HepG2 (cell line): Measurements from ENCODE around the gene SNED1. TPM values are rescaled to one million over a fixed set of nuclear protein-coding genes. Genes with fewer than 3 reads are reported as not detected.
A peak's percentile ranks its signal among the peaks of the same experiment; 100 is the strongest.

ENCODE experiments used
- E2F5 ChIP-seq: sonication (generic); formaldehyde crosslinking; conservative IDR thresholded peaks from 2 replicates; pipeline ENCODE4 v1.4.0; 2020; ENCODE audit warnings: missing genetic modification reagents
- GATAD2A ChIP-seq: IDR thresholded peaks from 2 replicates; pipeline ENCODE4 v1.6.1; 2016
- IKZF4 ChIP-seq: sonication (generic); formaldehyde crosslinking; IDR thresholded peaks from 2 replicates; pipeline ENCODE4 v1.5.1; 2020; ENCODE audit warnings: borderline replicate concordance, mild to moderate bottlenecking, low read depth, missing genetic modification reagents; ENCODE audit errors: not compliant biosample characterization
- KLF11 ChIP-seq: IDR thresholded peaks from 2 replicates; pipeline ENCODE4 v1.6.1; 2016; ENCODE audit warnings: missing compliant biosample characterization
- MAFK ChIP-seq, 2 experiments: IDR thresholded peaks in 1 of 2; conservative IDR thresholded peaks in 1 of 2; 2 replicates each; pipeline ENCODE4 v1.6.1; 2011; ENCODE audit warnings: improper control_type of control experiment in 2 of 2, low read length in 2 of 2
- NFKB2 ChIP-seq: sonication (generic); formaldehyde crosslinking; IDR thresholded peaks from 2 replicates; pipeline ENCODE4 v1.4.0; 2020; ENCODE audit warnings: missing genetic modification reagents, borderline replicate concordance
- SIX1 ChIP-seq: sonication (generic); formaldehyde crosslinking; IDR thresholded peaks from 2 replicates; pipeline ENCODE4 v1.4.0; 2020; ENCODE audit warnings: missing genetic modification reagents, borderline replicate concordance
- SNRNP70 ChIP-seq: fragments of 200-400 bp; formaldehyde crosslinking; IDR thresholded peaks from 2 replicates; pipeline ENCODE4 v1.6.1; 2017; ENCODE audit warnings: mild to moderate bottlenecking, low read depth, low read length, moderate library complexity
- TOPORS ChIP-seq: sonication (generic); formaldehyde crosslinking; IDR thresholded peaks from 2 replicates; pipeline ENCODE4 v1.8.0; 2023; ENCODE audit warnings: mild to moderate bottlenecking, missing genetic modification reagents
- TP53 ChIP-seq: sonication (generic); formaldehyde crosslinking; conservative IDR thresholded peaks from 2 replicates; pipeline ENCODE4 v1.4.0; 2020; ENCODE audit warnings: missing genetic modification reagents
- ZFP36L1 ChIP-seq: sonication (generic); formaldehyde crosslinking; IDR thresholded peaks from 2 replicates; pipeline ENCODE4 v1.8.0; 2022; ENCODE audit warnings: mild to moderate bottlenecking, missing genetic modification reagents, moderate library complexity
- ZMAT3 ChIP-seq: sonication (generic); formaldehyde crosslinking; conservative IDR thresholded peaks from 2 replicates; pipeline ENCODE4 v1.7.0; 2021; ENCODE audit warnings: missing genetic modification reagents
- ZNF280D ChIP-seq: sonication (generic); formaldehyde crosslinking; IDR thresholded peaks from 2 replicates; pipeline ENCODE4 v1.5.1; 2020; ENCODE audit warnings: mild to moderate bottlenecking, missing genetic modification reagents
- ZNF501 ChIP-seq: sonication (generic); formaldehyde crosslinking; IDR thresholded peaks from 2 replicates; pipeline ENCODE4 v1.5.1; 2020; ENCODE audit warnings: mild to moderate bottlenecking, moderate library complexity, missing genetic modification reagents
- ZNF652 ChIP-seq: IDR thresholded peaks from 2 replicates; pipeline ENCODE4 v1.6.1; 2016; ENCODE audit warnings: low read depth, borderline replicate concordance
- ZNF777 ChIP-seq: sonication (generic); formaldehyde crosslinking; IDR thresholded peaks from 2 replicates; pipeline ENCODE4 v1.4.0; 2020; ENCODE audit warnings: missing genetic modification reagents
- polyA plus RNA-seq, 8 experiments: library from polyadenylated mRNA; depleted of rRNA in 3 of 8; stranded (reverse) in 7 of 8; unstranded in 1 of 8; fragments of >200 nt; fragmentation: Illumina TruSeq in 4 of 8; extraction: Trizol in 4 of 8; gene quantifications; 2 replicates each; pipeline versions ENCODE4 v1.2.1 to v1.2.3, GENCODE V29; 2011 to 2016; ENCODE audit warnings: low read depth in 4 of 8, missing spikeins in 1 of 8, mixed read lengths in 1 of 8; ENCODE audit not compliant: insufficient read depth in 1 of 8
- total RNA-seq, 5 experiments: library from RNA; depleted of rRNA; stranded (reverse); fragments of >200 nt; fragmentation: Illumina TruSeq; extraction: Trizol; gene quantifications; 2 replicates each; pipeline ENCODE4 v1.2.3, GENCODE V29; 2016; ENCODE audit warnings: low read depth in 1 of 5
- TF ChIP-seq, protein P1 (sequence below): sonication (generic); formaldehyde crosslinking; IDR thresholded peaks from 2 replicates; pipeline ENCODE4 v1.5.1; 2020; ENCODE audit warnings: mild to moderate bottlenecking, missing genetic modification reagents, moderate library complexity
- TF ChIP-seq, protein P2 (sequence below): sonication (generic); formaldehyde crosslinking; IDR thresholded peaks from 2 replicates; pipeline ENCODE4; 2020; ENCODE audit warnings: missing genetic modification reagents, mild to moderate bottlenecking, borderline replicate concordance
- TF ChIP-seq, protein P3 (sequence below): sonication (generic); formaldehyde crosslinking; IDR thresholded peaks from 2 replicates; pipeline ENCODE4 v1.4.0; 2020; ENCODE audit warnings: mild to moderate bottlenecking, missing genetic modification reagents

The SNED1 gene
- total and polyA plus RNA-seq, 2 of the 13 experiments (the other 11 are each of a cell fraction or from before 2014, with no cell fraction given) = 0.15 to 0.65 TPM

- TF ChIP-seq ZNF280D (CRISPR knock-in tag) (no peak), TOPORS (CRISPR knock-in tag) (no peak), IKZF4 (no peak), GATAD2A (CRISPR knock-in tag) (no peak), ZNF501 (0 out of 2 replicates have a peak, but pooled peaks have one; percentile 43), KLF11 (no peak), SIX1 (no peak), E2F5 (CRISPR knock-in tag) (0 out of 2 replicates have a peak, but pooled peaks have one; percentile 37), ZNF777 (CRISPR knock-in tag) (peak; percentile 96), ZMAT3 (CRISPR knock-in tag) (no peak), MAFK (conservative IDR thresholded peaks at IDR 0.05 in 1 of 2, IDR thresholded peaks at IDR 0.05 in 1 of 2; ENCODE audit: low read length in 2 of 2) (no peak), TP53 (CRISPR knock-in tag) (no peak), ZNF652 (CRISPR knock-in tag) (no peak), ZFP36L1 (CRISPR knock-in tag) (no peak), SNRNP70 (no peak), NFKB2 (0 out of 2 replicates have a peak, but pooled peaks have one; percentile 52)
- TF ChIP-seq, protein P1, sequence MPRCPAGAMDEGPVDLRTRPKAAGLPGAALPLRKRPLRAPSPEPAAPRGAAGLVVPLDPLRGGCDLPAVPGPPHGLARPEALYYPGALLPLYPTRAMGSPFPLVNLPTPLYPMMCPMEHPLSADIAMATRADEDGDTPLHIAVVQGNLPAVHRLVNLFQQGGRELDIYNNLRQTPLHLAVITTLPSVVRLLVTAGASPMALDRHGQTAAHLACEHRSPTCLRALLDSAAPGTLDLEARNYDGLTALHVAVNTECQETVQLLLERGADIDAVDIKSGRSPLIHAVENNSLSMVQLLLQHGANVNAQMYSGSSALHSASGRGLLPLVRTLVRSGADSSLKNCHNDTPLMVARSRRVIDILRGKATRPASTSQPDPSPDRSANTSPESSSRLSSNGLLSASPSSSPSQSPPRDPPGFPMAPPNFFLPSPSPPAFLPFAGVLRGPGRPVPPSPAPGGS = no peak
- TF ChIP-seq, protein P2, sequence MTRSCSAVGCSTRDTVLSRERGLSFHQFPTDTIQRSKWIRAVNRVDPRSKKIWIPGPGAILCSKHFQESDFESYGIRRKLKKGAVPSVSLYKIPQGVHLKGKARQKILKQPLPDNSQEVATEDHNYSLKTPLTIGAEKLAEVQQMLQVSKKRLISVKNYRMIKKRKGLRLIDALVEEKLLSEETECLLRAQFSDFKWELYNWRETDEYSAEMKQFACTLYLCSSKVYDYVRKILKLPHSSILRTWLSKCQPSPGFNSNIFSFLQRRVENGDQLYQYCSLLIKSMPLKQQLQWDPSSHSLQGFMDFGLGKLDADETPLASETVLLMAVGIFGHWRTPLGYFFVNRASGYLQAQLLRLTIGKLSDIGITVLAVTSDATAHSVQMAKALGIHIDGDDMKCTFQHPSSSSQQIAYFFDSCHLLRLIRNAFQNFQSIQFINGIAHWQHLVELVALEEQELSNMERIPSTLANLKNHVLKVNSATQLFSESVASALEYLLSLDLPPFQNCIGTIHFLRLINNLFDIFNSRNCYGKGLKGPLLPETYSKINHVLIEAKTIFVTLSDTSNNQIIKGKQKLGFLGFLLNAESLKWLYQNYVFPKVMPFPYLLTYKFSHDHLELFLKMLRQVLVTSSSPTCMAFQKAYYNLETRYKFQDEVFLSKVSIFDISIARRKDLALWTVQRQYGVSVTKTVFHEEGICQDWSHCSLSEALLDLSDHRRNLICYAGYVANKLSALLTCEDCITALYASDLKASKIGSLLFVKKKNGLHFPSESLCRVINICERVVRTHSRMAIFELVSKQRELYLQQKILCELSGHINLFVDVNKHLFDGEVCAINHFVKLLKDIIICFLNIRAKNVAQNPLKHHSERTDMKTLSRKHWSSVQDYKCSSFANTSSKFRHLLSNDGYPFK = no peak
- TF ChIP-seq, protein P3, sequence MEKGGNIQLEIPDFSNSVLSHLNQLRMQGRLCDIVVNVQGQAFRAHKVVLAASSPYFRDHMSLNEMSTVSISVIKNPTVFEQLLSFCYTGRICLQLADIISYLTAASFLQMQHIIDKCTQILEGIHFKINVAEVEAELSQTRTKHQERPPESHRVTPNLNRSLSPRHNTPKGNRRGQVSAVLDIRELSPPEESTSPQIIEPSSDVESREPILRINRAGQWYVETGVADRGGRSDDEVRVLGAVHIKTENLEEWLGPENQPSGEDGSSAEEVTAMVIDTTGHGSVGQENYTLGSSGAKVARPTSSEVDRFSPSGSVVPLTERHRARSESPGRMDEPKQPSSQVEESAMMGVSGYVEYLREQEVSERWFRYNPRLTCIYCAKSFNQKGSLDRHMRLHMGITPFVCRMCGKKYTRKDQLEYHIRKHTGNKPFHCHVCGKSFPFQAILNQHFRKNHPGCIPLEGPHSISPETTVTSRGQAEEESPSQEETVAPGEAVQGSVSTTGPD (CRISPR knock-in tag) = no peak
Observed at GRCh38 chr2:240997856-240998705, at the start of gene SNED1 (continued).
